K562 (cell line): Measurements from ENCODE around the gene RDH5. TPM values are rescaled to one million over a fixed set of nuclear protein-coding genes. Genes with fewer than 3 reads are reported as not detected.
A peak's percentile ranks its signal among the peaks of the same experiment; 100 is the strongest.

Experiments
- ARID3B ChIP-seq: fragments of 250-450 bp; sonication (Bioruptor Pico); IDR thresholded peaks from 2 replicates; pipeline ENCODE4 v1.4.0; 2020; ENCODE audit warnings: borderline replicate concordance
- ASH1L ChIP-seq: fragments of 450-650 bp; IDR thresholded peaks from 2 replicates; pipeline ENCODE4 v1.6.1; 2018; ENCODE audit warnings: borderline replicate concordance, mild to moderate bottlenecking, low read depth; ENCODE audit not compliant: partially characterized antibody
- CBFA2T2 ChIP-seq: fragments of 450-650 bp; conservative IDR thresholded peaks from 2 replicates; pipeline ENCODE4 v1.6.1; 2017; ENCODE audit warnings: mild to moderate bottlenecking
- CEBPG ChIP-seq, 3 experiments: fragments of 200-800 bp in 1 of 3; sonication (Bioruptor generic) in 1 of 3; sonication (generic) in 1 of 3; formaldehyde crosslinking in 1 of 3; IDR thresholded peaks in 2 of 3; conservative IDR thresholded peaks in 1 of 3; 2 replicates each; pipeline versions ENCODE4 v1.6.1 to v1.8.0; 2016 to 2022; ENCODE audit warnings: missing compliant biosample characterization in 2 of 3, missing genetic modification characterization in 2 of 3, mild to moderate bottlenecking in 1 of 3, missing genetic modification reagents in 1 of 3
- CEBPZ ChIP-seq: fragments of 150-350 bp; IDR thresholded peaks from 2 replicates; pipeline ENCODE4 v1.6.1; 2014; ENCODE audit warnings: low read depth, mild to moderate bottlenecking, low read length, borderline replicate concordance
- DDX20 ChIP-seq: fragments of 450-650 bp; IDR thresholded peaks from 2 replicates; pipeline ENCODE4 v1.6.1; 2016; ENCODE audit warnings: missing genetic modification characterization, low read depth, mild to moderate bottlenecking, missing compliant biosample characterization, moderate library complexity
- GABPB2 ChIP-seq: fragments of 250-450 bp; sonication (Bioruptor Pico); conservative IDR thresholded peaks from 2 replicates; pipeline ENCODE4 v1.5.1; 2021; ENCODE audit warnings: mild to moderate bottlenecking
- HOXB6 ChIP-seq: fragments of 250-450 bp; sonication (Bioruptor Pico); IDR thresholded peaks from 2 replicates; pipeline ENCODE4 v1.5.1; 2022; ENCODE audit warnings: mild to moderate bottlenecking, borderline replicate concordance
- IRF9 ChIP-seq: fragments of 450-650 bp; IDR thresholded peaks from 2 replicates; pipeline ENCODE4 v1.6.1; 2016; ENCODE audit warnings: missing biosample characterization, missing genetic modification characterization
- NFE2L1 ChIP-seq: fragments of 450-650 bp; IDR thresholded peaks from 2 replicates; pipeline ENCODE4 v1.6.1; 2016; ENCODE audit warnings: missing genetic modification characterization, low read depth, mild to moderate bottlenecking, missing compliant biosample characterization, moderate library complexity, borderline replicate concordance
- RAD51 ChIP-seq: fragments of 450-650 bp; IDR thresholded peaks from 2 replicates; pipeline ENCODE4 v1.7.1; 2016; ENCODE audit warnings: low read depth, mild to moderate bottlenecking, borderline replicate concordance
- RBM34 ChIP-seq: fragments of 200-400 bp; formaldehyde crosslinking; IDR thresholded peaks from 2 replicates; pipeline ENCODE4 v1.6.1; 2018; ENCODE audit warnings: low read length, borderline replicate concordance; ENCODE audit not compliant: insufficient read depth
- SIN3A ChIP-seq, 2 experiments: fragments of 150-350 bp in 1 of 2; IDR thresholded peaks; 2 replicates each; pipeline ENCODE4 v1.6.1; 2011 to 2016; ENCODE audit warnings: borderline replicate concordance in 2 of 2, low read depth in 2 of 2, low read length in 2 of 2, mild to moderate bottlenecking in 2 of 2, moderate library complexity in 2 of 2; ENCODE audit not compliant: control insufficient read depth in 1 of 2
- TSC22D4 ChIP-seq: fragments of 450-650 bp; IDR thresholded peaks from 2 replicates; pipeline ENCODE4 v1.6.1; 2016; ENCODE audit warnings: missing genetic modification characterization, missing biosample characterization, control low read depth
- ZNF121 ChIP-seq: sonication (generic); formaldehyde crosslinking; conservative IDR thresholded peaks from 2 replicates; pipeline ENCODE4 v1.8.0; 2022; ENCODE audit warnings: missing genetic modification reagents
- ZNF699 ChIP-seq: fragments of 250-450 bp; sonication (Bioruptor Pico); IDR thresholded peaks from 2 replicates; pipeline ENCODE4 v1.8.0; 2021; ENCODE audit warnings: mild to moderate bottlenecking, moderate library complexity; ENCODE audit not compliant: insufficient replicate concordance
- ZNF830 ChIP-seq: fragments of 250-450 bp; sonication (Bioruptor Pico); IDR thresholded peaks from 2 replicates; pipeline ENCODE4 v1.5.0; 2021; ENCODE audit warnings: mild to moderate bottlenecking
- polyA plus RNA-seq, 8 experiments: library from polyadenylated mRNA; depleted of rRNA in 4 of 8; stranded (reverse) in 5 of 8; unstranded in 3 of 8; fragments of >200 nt; fragmentation: Nextera tagmentation in 2 of 8; fragmentation: Illumina TruSeq in 1 of 8; extraction: Ambion mirVana in 2 of 8; extraction: Trizol in 1 of 8; gene quantifications; 2 replicates each; pipeline versions ENCODE4 v1.2.1 to v1.2.3, GENCODE V29; 2011 to 2014; ENCODE audit warnings: inconsistent platforms in 1 of 8, missing spikeins in 1 of 8
- total RNA-seq, 7 experiments: library from RNA; depleted of rRNA in 6 of 7; stranded (reverse); fragments of >200 nt in 6 of 7; fragmentation: Illumina TruSeq in 2 of 7; extraction: Trizol in 2 of 7; gene quantifications; 2 replicates each; pipeline versions ENCODE4 v1.2.1 to v1.2.3, GENCODE V29; 2011 to 2021; ENCODE audit warnings: low replicate concordance in 1 of 7
- TF ChIP-seq, protein P1 (sequence below), 2 experiments: fragments of 450-650 bp; IDR thresholded peaks; 2 replicates each; pipeline ENCODE4 v1.6.1; 2016

Gene RDH5
- total and polyA plus RNA-seq, 9 of the 15 experiments (the other 6 are each of a cell fraction or from before 2014, with no cell fraction given), result 0.28 to 2.0 (median 1.1) TPM; not detected in 1

DNA sequence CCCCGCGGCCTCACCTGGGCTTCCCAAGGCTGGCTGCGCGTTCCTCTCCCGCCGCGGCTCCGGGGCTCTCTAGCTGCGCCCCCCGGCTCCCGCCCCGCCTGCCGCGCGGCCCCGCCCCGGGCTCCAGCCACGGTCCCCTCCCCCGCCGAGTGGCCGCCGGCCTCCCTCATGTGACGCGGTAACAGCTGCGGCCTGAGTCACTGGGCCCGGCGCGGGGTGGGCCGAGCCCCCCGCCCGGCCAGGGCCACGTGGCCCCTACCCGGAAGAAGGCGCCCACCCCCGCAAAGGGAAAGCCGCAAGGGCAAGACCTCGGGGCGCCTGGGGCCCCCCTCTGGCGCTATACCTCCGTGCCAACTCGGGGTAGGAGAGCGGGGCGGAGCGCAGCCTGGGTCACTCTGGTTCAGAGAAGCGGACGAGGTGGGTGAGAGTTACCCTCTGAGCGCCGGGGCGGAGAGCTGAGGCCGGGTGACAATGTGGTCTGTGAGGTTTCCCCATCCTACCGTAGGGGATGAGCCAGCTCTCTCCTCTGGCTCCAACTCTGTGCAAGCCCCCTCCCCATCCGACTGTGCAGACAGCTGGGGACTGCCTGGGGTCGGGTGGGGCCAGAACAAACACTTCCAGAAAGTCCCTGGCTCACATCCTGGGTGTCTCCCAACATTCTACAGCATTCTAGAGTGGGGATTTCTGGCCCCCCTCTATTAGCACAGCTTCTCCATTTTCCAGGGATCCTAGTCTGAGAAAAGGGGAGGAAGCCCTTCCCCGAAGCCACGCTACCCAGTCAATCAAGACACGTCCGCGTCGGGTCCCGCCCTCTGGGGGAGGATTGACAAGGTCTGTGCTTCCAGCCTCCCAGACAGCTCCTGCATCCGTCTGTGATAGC, 9.0 kb downstream of the RDH5 start, which contains the start of gene CD63 (continued):
- no peak for TF ChIP-seq IRF9 (tag)
- TF ChIP-seq ZNF121 (CRISPR knock-in tag), result no peak
- no peak for TF ChIP-seq HOXB6
- TF ChIP-seq CBFA2T2, result peak; percentile 56; the same call in 1 of the 2 replicates
- no peak for TF ChIP-seq CEBPZ
- TF ChIP-seq CEBPG (CRISPR knock-in tag; IDR thresholded peaks at IDR 0.05), result no peak
- TF ChIP-seq CEBPG (tag; conservative IDR thresholded peaks at IDR 0.05 in 1 of 2, IDR thresholded peaks at IDR 0.05 in 1 of 2), result no peak
- no peak for TF ChIP-seq TSC22D4
- TF ChIP-seq, protein P1, sequence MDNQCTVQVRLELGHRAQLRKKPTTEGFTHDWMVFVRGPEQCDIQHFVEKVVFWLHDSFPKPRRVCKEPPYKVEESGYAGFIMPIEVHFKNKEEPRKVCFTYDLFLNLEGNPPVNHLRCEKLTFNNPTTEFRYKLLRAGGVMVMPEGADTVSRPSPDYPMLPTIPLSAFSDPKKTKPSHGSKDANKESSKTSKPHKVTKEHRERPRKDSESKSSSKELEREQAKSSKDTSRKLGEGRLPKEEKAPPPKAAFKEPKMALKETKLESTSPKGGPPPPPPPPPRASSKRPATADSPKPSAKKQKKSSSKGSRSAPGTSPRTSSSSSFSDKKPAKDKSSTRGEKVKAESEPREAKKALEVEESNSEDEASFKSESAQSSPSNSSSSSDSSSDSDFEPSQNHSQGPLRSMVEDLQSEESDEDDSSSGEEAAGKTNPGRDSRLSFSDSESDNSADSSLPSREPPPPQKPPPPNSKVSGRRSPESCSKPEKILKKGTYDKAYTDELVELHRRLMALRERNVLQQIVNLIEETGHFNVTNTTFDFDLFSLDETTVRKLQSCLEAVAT (IDR thresholded peaks at IDR 0.05), result no peak
- no peak for TF ChIP-seq DDX20
- TF ChIP-seq RBM34, result no peak
- peak; percentile 95 to 96 for TF ChIP-seq SIN3A (IDR thresholded peaks at IDR 0.05; ENCODE audit: borderline replicate concordance in 2 of 2, control insufficient read depth in 1 of 2, low read depth in 2 of 2, low read length in 2 of 2)
- TF ChIP-seq RAD51, result peak; percentile 86
- TF ChIP-seq ZNF699 (CRISPR knock-in tag), result no peak
- TF ChIP-seq GABPB2 (CRISPR knock-in tag), result no peak
- no peak for TF ChIP-seq ASH1L
- TF ChIP-seq NFE2L1, result no peak
- no peak for TF ChIP-seq ZNF830
- TF ChIP-seq ARID3B (CRISPR knock-in tag), result no peak
